GM18499 (cell line): ENCODE results near the gene TXNDC16.
"Not testable (repeated sequence)": the region's sequence is repeated elsewhere in the genome, so short reads cannot be mapped to it uniquely, and the experiment has no call there.

Source experiments
- ATAC-seq: cut with Tn5 transposase; IDR thresholded peaks from one replicate; pipeline ENCODE4 v1.9.1; 2021; ENCODE audit warnings: moderate number of reproducible peaks; ENCODE audit not compliant: insufficient read depth, unreplicated experiment

The TXNDC16 gene, protein sequence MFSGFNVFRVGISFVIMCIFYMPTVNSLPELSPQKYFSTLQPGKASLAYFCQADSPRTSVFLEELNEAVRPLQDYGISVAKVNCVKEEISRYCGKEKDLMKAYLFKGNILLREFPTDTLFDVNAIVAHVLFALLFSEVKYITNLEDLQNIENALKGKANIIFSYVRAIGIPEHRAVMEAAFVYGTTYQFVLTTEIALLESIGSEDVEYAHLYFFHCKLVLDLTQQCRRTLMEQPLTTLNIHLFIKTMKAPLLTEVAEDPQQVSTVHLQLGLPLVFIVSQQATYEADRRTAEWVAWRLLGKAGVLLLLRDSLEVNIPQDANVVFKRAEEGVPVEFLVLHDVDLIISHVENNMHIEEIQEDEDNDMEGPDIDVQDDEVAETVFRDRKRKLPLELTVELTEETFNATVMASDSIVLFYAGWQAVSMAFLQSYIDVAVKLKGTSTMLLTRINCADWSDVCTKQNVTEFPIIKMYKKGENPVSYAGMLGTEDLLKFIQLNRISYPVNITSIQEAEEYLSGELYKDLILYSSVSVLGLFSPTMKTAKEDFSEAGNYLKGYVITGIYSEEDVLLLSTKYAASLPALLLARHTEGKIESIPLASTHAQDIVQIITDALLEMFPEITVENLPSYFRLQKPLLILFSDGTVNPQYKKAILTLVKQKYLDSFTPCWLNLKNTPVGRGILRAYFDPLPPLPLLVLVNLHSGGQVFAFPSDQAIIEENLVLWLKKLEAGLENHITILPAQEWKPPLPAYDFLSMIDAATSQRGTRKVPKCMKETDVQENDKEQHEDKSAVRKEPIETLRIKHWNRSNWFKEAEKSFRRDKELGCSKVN

DNA sequence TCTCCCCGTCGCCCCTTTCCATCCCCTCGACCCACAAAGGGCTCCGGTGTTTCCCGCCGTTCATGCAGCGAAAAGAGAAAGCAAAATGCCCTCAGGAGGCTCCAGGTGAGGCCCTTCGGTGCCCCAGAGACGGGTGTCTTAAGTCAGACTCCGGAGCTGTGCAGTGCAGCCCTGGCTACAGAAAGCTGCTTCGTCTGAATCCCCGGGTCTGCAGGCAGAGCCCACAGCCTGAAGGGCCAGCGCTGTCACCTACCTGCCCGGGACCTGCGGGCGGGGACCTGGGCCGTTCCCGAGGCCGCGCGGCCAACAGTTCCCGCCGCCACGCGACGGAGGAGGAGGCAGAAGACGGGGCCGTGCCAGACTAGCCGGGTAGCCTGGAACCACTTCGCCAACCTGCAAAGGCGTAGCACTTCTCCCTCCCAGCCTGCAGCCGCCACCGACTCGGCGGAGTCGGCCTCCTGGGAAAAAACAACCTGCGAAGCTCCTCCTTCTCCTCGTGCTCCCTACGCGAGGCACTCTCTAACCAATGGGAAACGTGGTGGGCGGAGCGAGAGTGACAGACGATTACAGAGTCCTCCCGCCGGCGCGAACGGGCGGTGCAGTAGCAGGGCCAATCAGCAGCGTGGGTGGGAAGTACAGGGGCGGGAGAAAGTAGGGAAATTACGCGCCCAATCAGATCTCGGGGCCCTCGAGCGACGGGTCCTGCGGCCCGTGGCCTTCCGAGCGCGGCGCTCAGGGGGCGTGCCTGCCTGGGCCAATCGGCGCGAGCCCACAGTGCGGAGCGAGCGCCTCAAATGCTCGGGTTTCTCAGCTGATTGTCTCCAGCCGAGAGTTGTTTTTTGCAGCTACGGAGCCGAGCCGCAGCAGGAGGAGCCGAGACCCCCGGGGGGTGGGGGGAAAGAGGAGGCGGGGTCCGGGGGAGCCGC, at the start of gene TXNDC16, which contains the start of gene GPR137C:
Gene TXNDC16 (minus strand): TSS at position 443 of the 926 bp plus-strand sequence. CDS start 8,948 bp downstream, outside the sequence.
Gene GPR137C (plus strand): TSS at position 774 of the 926 bp plus-strand sequence. CDS start 312 bp downstream, outside the sequence.
- peak; percentile 97 for ATAC-seq

GRCh38 chr14:52599974-52600373, 47.7 kb upstream of the TXNDC16 start:
- ATAC-seq: no peak

- no peak for ATAC-seq
These were observed 46.3 kb upstream of the TXNDC16 start for GRCh38 chr14:52598568-52598967.

GRCh38 chr14:52596861-52597260, 44.6 kb upstream of the TXNDC16 start:
- ATAC-seq: no peak

DNA sequence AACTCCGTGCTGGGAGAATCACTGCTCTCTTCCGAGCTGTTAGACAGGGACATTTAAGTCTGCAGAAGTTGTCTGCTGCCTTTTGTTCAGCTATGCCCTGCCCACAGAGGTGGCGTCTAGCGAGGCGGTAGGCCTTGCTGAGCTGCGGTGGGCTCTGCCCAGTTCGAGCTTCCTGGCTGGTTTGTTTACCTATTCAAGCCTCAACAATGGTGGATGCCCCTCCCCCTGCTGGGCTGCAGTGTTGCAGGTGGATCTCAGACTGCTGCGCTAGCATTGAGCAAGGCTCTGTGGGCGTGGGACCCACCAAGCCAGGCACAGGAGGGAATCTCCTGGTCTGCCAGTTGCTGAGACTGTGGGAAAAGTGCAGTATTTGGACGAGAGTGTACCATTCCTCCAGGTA, 44.0 kb upstream of the TXNDC16 start:
- no peak for ATAC-seq

- no peak for ATAC-seq
These were observed 38.0 kb upstream of the TXNDC16 start for GRCh38 chr14:52590318-52590717.

GRCh38 chr14:52589646-52590045, 37.3 kb upstream of the TXNDC16 start:
- no peak for ATAC-seq

GRCh38 chr14:52583544-52583943, 31.2 kb upstream of the TXNDC16 start:
- ATAC-seq: no peak

DNA sequence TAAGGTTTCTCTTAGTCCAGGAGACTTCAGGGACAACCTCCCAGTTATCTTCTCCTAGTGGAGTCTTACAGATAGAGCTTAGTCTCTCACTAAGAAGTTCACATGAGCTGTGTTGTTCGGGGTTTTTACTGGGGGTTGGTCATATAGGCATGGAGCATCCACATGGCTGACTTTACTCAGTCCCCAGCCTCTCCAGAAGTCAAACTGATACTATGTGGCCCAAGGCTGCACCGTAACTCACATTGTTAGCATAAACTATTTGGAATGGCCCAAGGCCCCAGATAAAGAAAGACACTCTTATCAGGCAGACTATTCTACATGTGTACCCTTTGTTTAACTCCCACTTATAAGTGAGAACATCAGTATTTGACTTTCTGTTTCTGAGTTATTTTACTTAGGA, 23.6 kb upstream of the TXNDC16 start:
- no peak for ATAC-seq

DNA sequence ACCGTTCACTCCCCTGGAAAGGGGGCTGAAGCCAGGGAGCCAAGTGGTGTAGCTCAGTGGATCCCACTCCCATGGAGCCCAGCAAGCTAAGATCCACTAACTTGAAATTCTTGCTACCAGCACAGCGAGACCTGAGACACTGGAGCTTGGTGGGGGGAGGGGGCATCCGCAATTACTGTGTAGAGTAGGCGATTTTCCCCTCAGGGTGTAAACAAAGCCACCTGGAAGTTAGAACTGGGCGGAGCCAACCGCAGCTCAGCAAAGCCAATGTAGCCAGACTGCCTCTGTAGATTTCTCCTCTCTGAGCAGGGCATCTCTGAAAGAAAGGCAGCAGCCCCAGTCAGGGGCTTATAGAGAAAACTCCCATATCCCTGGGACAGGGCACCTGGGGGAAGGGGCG, 16.1 kb upstream of the TXNDC16 start:
- ATAC-seq: not testable (repeated sequence)

GRCh38 chr14:52563120-52563519, 10.8 kb upstream of the TXNDC16 start:
- ATAC-seq: no peak

GRCh38 chr14:52558688-52559087, 6.4 kb upstream of the TXNDC16 start:
- no peak for ATAC-seq

DNA sequence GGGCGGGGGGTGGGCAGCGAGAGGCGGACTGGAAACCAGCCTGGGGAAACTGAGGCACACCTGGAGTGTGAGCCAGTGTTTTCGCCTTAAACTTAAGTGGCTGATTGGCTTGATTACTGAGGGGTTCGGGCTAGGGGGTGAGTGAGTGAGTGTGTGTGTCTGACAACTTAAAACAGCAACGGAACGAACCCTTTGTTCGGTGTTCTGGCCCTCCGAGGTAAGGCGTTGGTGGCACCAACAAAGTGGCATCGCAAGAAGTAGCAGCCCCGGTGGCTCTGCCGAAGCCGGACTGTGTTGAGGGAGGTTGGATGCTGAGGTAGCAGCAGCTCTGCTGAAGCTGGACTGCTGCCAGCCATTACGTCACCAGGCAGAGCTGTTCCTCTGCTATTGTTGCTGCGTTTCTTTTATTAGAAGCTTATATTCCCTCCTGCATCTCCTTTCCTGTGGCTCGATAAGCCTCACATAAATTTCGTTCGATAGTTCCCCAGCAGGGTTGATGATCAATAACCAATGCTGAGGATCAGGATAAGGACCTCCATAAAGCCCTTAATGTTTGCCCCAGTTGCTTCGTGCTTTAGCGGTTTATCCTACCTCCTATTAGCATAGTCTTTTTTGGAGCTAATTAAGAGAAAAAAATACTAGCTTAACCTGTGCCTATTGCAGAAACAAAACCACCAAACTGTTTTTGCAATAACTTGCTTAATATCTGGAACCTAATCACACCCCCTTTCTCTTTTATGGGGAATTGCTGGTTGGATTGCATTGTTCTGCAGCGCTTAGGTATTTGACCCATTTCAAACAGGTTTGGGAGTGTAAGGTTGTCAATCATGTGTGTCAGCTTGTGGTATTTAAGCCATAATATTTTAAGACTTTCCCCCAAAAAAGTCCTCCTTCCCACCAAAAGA, 1.6 kb upstream of the TXNDC16 start:
- no peak for ATAC-seq

DNA sequence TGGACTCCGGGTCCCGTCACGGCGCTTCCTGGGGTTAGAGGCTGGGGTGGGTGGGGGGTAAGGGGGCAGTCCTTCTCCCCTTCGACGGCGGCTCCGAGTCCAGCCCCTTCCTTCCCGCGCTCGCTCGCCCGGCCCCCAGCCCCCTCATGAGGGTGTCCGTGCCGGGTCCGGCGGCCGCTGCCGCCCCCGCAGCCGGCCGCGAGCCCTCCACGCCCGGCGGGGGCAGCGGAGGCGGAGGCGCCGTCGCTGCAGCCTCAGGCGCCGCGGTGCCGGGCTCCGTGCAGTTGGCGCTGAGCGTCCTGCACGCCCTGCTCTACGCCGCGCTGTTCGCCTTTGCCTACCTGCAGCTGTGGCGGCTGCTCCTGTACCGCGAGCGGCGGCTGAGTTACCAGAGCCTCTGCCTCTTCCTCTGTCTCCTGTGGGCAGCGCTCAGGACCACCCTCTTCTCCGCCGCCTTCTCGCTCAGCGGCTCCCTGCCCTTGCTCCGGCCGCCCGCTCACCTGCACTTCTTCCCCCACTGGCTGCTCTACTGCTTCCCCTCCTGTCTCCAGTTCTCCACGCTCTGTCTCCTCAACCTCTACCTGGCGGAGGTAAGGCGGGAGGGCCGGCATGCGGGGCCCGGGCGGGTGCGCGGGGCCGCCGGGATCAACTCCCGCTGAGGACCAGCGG, 831 bp upstream of the TXNDC16 start:
- no peak for ATAC-seq

DNA sequence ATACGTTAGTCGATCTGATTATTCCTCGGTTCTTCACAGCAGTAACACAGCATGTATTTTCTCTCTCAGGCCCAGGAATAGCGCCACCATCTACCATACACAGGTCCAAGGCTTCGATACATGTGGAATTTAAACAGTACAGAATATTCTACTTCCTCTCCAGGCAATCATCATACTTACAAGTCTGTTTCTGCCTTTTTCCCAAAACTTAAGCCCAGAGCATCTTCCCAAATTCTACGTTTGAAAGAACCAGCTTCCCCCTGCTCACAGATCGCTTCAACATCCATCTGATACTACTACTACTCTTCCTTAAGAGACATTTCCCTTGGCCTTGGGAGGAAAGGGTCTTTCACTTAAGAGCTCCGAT, 626 bp downstream of the TXNDC16 start:
- ATAC-seq: no peak

DNA sequence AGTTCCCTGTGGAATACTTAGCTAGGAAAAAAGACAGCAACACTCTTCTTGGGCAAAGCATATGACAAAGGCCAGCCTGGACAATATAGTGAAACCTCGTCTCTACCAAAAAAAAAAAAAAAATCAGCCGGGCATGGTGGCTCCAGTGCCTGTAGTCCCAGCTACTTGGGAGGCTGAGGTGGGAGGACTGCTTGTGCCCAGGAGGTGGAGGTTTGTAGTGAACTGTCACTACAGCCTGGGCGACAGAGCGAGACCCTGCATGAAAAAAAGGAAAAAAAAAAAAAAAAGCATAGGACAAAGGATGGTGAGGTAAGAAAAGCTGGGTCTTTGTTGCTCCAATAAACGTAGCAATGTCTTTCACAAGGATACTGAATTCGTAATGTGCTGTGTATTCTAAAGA, 1.1 kb downstream of the TXNDC16 start:
- ATAC-seq: no peak

DNA sequence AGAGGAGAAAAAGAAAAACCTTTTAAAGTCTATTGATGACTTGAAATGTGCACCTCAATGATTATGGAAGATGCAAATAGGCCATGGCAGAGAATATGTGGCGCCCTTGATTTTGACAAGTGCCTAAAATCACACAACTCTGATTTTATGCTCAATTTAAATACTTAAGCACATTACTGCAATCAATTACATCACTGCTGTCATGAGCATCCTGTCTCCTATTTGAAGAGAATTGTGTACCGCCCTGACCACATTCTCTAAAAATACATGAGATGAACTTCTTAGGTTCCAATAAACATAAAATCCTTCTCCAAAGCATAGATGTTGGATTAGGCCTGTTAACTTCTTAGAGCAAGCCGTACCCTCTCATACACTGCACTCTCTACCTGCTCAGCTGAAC, 1.6 kb downstream of the TXNDC16 start:
- ATAC-seq: no peak

DNA sequence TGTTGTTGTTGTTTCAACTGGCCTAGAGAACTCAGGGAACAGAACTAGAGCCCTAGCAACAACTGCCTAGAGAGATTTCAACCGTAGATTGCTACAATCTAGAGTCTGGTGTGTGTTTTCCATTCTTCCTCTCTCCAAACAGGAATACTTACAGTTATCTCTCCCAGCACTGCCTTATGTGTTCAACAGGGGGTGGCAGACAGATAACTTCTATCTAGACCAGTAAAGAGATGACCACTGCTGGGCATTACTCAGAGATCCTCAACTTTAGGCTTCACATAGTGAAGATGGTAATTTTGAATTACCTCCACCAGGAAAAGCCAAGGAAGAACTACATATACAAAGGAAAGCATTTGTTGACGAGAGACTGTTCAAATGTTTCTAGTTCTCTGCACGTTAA, 4.8 kb downstream of the TXNDC16 start:
- ATAC-seq: no peak

GRCh38 chr14:52547027-52547426, 5.3 kb downstream of the TXNDC16 start:
- no peak for ATAC-seq
